Measurements from ENCODE around the gene KMO. TPM values are rescaled to one million over a fixed set of nuclear protein-coding genes. Genes with fewer than 3 reads are reported as not detected.

Gene KMO
- total RNA-seq, 1 donor from 2014 or later: 19.0 TPM

GRCh38 chr1:241645199-241645598 lies 113.0 kb downstream of the KMO start:
- intact Hi-C loops (cut with DNase I): no loop called here
- H3K27ac ChIP-seq: no peak overlapping the region
- ATAC-seq (no peak), DNase-seq (no peak)
- no peaks in the 10 kb centered on the region for H3K27me3 ChIP-seq
- TF ChIP-seq CTCF (IDR thresholded peaks at IDR 0.05): no peak
- no peaks in the 10 kb centered on the region for H3K9me3 ChIP-seq
- H3K4me1 ChIP-seq: peaks cover 5% of the 10 kb centered on the region
- H3K4me3 ChIP-seq: no peak overlapping the region
- no peaks in the 10 kb centered on the region for H3K36me3 ChIP-seq

Other genes with a start within 250 kb of the KMO start
- gene RGS7, start 175.2 kb upstream of the KMO start, total RNA-seq: not detected
- gene FH, start 12.6 kb upstream of the KMO start, total RNA-seq: 37.4 TPM
- gene CHML, start 108.0 kb downstream of the KMO start, total RNA-seq: 16.8 TPM
- 40.8 TPM for gene OPN3, start 108.0 kb downstream of the KMO start, total RNA-seq
- not detected for gene WDR64, start 119.9 kb downstream of the KMO start, total RNA-seq

All from upper lobe of right lung (tissue), 1 donor.